DND-41 (cell line): ENCODE measurements around the gene AGPAT3.

Experiments used
- EZH2 ChIP-seq: IDR thresholded peaks from 3 replicates; pipeline ENCODE4 v1.6.1; 2012; ENCODE audit warnings: borderline replicate concordance, low read depth, mild to moderate bottlenecking, moderate library complexity, low read length, inconsistent platforms; ENCODE audit not compliant: severe bottlenecking
- TF ChIP-seq, protein P1 (sequence below): IDR thresholded peaks from 2 replicates; pipeline ENCODE4 v1.5.1; 2012; ENCODE audit warnings: borderline replicate concordance, low read length, moderate library complexity, mild to moderate bottlenecking; ENCODE audit not compliant: poor library complexity, severe bottlenecking; ENCODE audit errors: extremely low read depth

- TF ChIP-seq, protein P1, sequence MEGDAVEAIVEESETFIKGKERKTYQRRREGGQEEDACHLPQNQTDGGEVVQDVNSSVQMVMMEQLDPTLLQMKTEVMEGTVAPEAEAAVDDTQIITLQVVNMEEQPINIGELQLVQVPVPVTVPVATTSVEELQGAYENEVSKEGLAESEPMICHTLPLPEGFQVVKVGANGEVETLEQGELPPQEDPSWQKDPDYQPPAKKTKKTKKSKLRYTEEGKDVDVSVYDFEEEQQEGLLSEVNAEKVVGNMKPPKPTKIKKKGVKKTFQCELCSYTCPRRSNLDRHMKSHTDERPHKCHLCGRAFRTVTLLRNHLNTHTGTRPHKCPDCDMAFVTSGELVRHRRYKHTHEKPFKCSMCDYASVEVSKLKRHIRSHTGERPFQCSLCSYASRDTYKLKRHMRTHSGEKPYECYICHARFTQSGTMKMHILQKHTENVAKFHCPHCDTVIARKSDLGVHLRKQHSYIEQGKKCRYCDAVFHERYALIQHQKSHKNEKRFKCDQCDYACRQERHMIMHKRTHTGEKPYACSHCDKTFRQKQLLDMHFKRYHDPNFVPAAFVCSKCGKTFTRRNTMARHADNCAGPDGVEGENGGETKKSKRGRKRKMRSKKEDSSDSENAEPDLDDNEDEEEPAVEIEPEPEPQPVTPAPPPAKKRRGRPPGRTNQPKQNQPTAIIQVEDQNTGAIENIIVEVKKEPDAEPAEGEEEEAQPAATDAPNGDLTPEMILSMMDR, result no peak
- no peak for TF ChIP-seq EZH2
Measured at GRCh38 chr21:43951911-43952703, 87.1 kb downstream of the AGPAT3 start.
